ENCODE data around the gene CORO2A. TPM values are rescaled to one million over a fixed set of nuclear protein-coding genes. Genes with fewer than 3 reads are reported as not detected.

Gene CORO2A
- total and polyA plus RNA-seq, 2 donors (not counting 3 experiments of a cell fraction or from before 2014, with no cell fraction given) = 0.35 to 0.53 TPM

DNA sequence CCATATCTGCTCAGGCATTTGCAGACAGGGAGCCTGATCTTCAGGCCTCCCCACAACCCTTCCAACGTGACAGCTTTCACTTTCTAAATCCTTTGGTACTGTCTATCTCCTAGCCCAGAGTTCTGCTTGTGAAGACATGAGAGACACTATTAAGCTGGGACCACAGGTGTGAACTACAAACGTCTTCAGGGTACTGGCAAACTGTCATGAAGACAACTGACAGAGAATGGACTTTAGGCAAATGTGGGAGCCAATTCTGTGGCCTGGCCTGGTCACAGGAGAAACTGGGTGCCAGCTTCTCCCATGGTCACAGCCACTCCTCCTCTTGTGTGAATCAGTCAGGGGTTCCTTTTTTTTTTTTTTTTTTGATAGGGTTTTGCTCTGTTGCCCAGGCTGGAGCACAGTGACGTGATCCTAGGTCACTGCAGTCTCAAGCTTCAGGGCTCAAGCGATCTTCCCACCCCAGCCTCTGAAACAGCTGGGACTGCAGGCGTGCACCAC, 83.9 kb downstream of the CORO2A start:
- FAIRE-seq = no peak
- Histone ChIP-seq H3K36me3 (ENCODE audit: control insufficient read depth in 2 of 2, extremely low read depth in 1 of 2, insufficient read depth in 2 of 2, low read length in 2 of 2) (no peaks in the 10 kb centered on the region), H3K9me3 (replicated peaks; ENCODE audit: control insufficient read depth, insufficient read depth, low read length) (no peaks in the 10 kb centered on the region), H2AFZ (ENCODE audit: low read depth, low read length) (no peak overlapping the region), H4K20me1 (replicated peaks; ENCODE audit: control insufficient read depth, extremely low read depth, insufficient read depth, low read length) (no peaks in the 10 kb centered on the region), H3K27ac (ENCODE audit: insufficient read depth, low read depth, low read length) (no peak overlapping the region), H3K79me2 (ENCODE audit: control insufficient read depth, insufficient read depth, low read length) (no peaks in the 10 kb centered on the region), H3K9ac (replicated peaks; ENCODE audit: extremely low read depth, insufficient read depth, low read length) (no peak overlapping the region), H3K9me1 (replicated peaks; ENCODE audit: control insufficient read depth, extremely low read depth, insufficient read depth, low read length) (no peaks in the 10 kb centered on the region), H3K27me3 (ENCODE audit: control insufficient read depth in 2 of 2, insufficient read depth in 2 of 2, low read length in 2 of 2) (no peaks in the 10 kb centered on the region), H3K4me1 (ENCODE audit: control insufficient read depth, extremely low read depth, insufficient read depth, low read length) (no peaks in the 10 kb centered on the region), H3K4me3 (replicated peaks in 1 of 3; ENCODE audit: insufficient read depth in 1 of 3, low read depth in 1 of 3, low read length in 3 of 3) (no peak overlapping the region), H3K4me2 (ENCODE audit: insufficient read depth, low read length) (no peak overlapping the region)
- dilution Hi-C loops (cut with MboI; ENCODE audit: extremely low pct_ligation_motif_present, low sequenced_read_pairs) (no loop called here), intact Hi-C loops (cut with micrococcal nuclease) (no loop called here)
- no TSS peak for BruUV-seq (replicated peaks)
- ChIA-PET CTCF (no interaction called here), POLR2A (no interaction called here)
- TF ChIP-seq, protein P1, sequence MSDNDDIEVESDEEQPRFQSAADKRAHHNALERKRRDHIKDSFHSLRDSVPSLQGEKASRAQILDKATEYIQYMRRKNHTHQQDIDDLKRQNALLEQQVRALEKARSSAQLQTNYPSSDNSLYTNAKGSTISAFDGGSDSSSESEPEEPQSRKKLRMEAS (IDR thresholded peaks at IDR 0.05; ENCODE audit: insufficient read depth, insufficient read length) = no peak
- TF ChIP-seq EZH2 (IDR thresholded peaks at IDR 0.05; ENCODE audit: borderline replicate concordance, low read depth, low read length, severe bottlenecking) (no peak), MYC (IDR thresholded peaks at IDR 0.05; ENCODE audit: low read depth, low read length) (no peak), JUN (IDR thresholded peaks at IDR 0.05; ENCODE audit: borderline replicate concordance, insufficient read depth, insufficient read length, low read depth) (no peak), POLR2AphosphoS5 (IDR thresholded peaks at IDR 0.05; ENCODE audit: insufficient read depth, low read depth, low read length) (no peak), GATA2 (IDR thresholded peaks at IDR 0.05; ENCODE audit: insufficient read depth, insufficient read length, low read depth, low read length) (no peak), FOS (IDR thresholded peaks at IDR 0.05; ENCODE audit: borderline replicate concordance, insufficient read depth, low read length) (no peak), POLR2A (IDR thresholded peaks at IDR 0.05; ENCODE audit: low read depth, low read length) (no peak)
- TF ChIP-seq, protein P2, sequence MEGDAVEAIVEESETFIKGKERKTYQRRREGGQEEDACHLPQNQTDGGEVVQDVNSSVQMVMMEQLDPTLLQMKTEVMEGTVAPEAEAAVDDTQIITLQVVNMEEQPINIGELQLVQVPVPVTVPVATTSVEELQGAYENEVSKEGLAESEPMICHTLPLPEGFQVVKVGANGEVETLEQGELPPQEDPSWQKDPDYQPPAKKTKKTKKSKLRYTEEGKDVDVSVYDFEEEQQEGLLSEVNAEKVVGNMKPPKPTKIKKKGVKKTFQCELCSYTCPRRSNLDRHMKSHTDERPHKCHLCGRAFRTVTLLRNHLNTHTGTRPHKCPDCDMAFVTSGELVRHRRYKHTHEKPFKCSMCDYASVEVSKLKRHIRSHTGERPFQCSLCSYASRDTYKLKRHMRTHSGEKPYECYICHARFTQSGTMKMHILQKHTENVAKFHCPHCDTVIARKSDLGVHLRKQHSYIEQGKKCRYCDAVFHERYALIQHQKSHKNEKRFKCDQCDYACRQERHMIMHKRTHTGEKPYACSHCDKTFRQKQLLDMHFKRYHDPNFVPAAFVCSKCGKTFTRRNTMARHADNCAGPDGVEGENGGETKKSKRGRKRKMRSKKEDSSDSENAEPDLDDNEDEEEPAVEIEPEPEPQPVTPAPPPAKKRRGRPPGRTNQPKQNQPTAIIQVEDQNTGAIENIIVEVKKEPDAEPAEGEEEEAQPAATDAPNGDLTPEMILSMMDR (IDR thresholded peaks at IDR 0.05; ENCODE audit: extremely low read depth in 1 of 2, insufficient read depth in 1 of 2, low read depth in 1 of 2, low read length in 2 of 2) = no peak
- DNase-seq (ENCODE audit: low read depth, low spot score) = no peak
